ENCODE results near the gene INO80E. TPM values are rescaled to one million over a fixed set of nuclear protein-coding genes. Genes with fewer than 3 reads are reported as not detected.

INO80E gene
- total and polyA plus RNA-seq, 8 donors, result 3.5 to 319 (median 52.3) TPM

DNA sequence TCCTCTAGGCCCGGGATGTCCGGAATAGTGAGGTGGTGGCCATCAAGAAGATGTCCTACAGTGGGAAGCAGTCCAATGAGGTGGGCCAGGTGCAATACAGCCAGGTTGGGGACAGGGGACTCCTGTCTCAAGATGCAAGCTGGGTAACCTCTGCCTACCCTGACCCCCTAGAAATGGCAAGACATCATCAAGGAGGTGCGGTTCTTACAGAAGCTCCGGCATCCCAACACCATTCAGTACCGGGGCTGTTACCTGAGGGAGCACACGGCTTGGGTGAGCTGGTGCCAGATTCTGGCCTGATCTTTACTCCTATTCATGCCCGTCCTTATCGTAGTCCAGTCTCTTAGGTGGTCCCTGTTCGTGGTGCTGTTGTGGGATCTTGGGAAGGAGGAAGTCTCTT is 18.0 kb upstream of the INO80E start:
- Histone ChIP-seq H3K9me3 (no peaks in the 10 kb centered on the region), H3K36me3 (peaks cover 51 to 57% (median 56%) of the 10 kb centered on the region in 4 donors), H3K27ac (peak overlapping the region in 2 of 5 donors; percentile 90 to 94), H3K4me1 (peaks cover 25 to 48% (median 39%) of the 10 kb centered on the region in 4 donors), H3K4me3 (no peak overlapping the region), H3K27me3 (no peaks in the 10 kb centered on the region)
- no peak for TF ChIP-seq POLR2A (IDR thresholded peaks at IDR 0.05)
- TF ChIP-seq POLR2AphosphoS5 (IDR thresholded peaks at IDR 0.05), result no peak
- TF ChIP-seq, protein P1, sequence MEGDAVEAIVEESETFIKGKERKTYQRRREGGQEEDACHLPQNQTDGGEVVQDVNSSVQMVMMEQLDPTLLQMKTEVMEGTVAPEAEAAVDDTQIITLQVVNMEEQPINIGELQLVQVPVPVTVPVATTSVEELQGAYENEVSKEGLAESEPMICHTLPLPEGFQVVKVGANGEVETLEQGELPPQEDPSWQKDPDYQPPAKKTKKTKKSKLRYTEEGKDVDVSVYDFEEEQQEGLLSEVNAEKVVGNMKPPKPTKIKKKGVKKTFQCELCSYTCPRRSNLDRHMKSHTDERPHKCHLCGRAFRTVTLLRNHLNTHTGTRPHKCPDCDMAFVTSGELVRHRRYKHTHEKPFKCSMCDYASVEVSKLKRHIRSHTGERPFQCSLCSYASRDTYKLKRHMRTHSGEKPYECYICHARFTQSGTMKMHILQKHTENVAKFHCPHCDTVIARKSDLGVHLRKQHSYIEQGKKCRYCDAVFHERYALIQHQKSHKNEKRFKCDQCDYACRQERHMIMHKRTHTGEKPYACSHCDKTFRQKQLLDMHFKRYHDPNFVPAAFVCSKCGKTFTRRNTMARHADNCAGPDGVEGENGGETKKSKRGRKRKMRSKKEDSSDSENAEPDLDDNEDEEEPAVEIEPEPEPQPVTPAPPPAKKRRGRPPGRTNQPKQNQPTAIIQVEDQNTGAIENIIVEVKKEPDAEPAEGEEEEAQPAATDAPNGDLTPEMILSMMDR (IDR thresholded peaks at IDR 0.05), result no peak
- TF ChIP-seq EP300 (IDR thresholded peaks at IDR 0.05), result no peak
- intact Hi-C loops (cut with DNase I; ENCODE audit: low total_unique reads), result no loop called here
- no peak for DNase-seq
- 92 to 96% (median 94%) methylated on average over 9 of the region's 9 CpGs for WGBS, 5 donors

DNA sequence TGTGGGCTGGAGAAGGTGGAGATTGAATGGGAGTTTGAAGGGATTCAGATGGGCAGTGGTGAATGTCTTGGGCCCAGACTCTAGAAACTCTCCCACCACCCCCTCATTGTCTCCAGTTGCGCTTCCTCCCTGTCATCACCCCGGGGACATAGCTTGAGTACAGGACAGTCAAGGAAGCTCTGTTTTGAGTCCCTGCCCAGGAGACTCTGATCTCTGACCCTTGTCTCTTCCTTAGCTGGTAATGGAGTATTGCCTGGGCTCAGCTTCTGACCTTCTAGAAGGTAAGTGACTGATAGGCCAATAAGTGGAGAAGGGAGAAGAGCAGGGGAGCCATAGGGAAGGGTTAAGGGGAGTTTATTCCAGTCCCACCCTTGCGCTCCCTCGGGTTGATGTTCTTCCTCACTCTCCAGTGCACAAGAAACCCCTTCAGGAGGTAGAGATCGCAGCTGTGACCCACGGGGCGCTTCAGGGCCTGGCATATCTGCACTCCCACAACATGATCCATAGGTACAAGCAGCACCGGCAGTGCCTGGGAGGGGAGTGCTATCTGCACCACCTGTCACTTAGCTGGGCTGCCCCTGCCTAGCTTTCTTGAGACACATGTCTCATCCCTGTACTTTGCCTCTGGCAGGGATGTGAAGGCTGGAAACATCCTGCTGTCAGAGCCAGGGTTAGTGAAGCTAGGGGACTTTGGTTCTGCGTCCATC is 17.3 kb upstream of the INO80E start:
- WGBS, 5 donors, result 87 to 93% (median 93%) methylated on average over 9 of the region's 9 CpGs
- H3K27me3 ChIP-seq, result no peaks in the 10 kb centered on the region
- H3K9me3 ChIP-seq, result no peaks in the 10 kb centered on the region
- H3K4me1 ChIP-seq, result peaks cover 25 to 46% (median 36%) of the 10 kb centered on the region in 4 donors
- H3K36me3 ChIP-seq, result peaks cover 57 to 63% (median 62%) of the 10 kb centered on the region in 4 donors
- intact Hi-C loops (cut with DNase I; ENCODE audit: low total_unique reads), result no loop called here
- no peak overlapping the region for H3K27ac ChIP-seq
- no peak overlapping the region for H3K4me3 ChIP-seq
- TF ChIP-seq, protein P1 (IDR thresholded peaks at IDR 0.05), result no peak
- TF ChIP-seq POLR2AphosphoS5 (IDR thresholded peaks at IDR 0.05), result no peak
- no peak for DNase-seq

DNA sequence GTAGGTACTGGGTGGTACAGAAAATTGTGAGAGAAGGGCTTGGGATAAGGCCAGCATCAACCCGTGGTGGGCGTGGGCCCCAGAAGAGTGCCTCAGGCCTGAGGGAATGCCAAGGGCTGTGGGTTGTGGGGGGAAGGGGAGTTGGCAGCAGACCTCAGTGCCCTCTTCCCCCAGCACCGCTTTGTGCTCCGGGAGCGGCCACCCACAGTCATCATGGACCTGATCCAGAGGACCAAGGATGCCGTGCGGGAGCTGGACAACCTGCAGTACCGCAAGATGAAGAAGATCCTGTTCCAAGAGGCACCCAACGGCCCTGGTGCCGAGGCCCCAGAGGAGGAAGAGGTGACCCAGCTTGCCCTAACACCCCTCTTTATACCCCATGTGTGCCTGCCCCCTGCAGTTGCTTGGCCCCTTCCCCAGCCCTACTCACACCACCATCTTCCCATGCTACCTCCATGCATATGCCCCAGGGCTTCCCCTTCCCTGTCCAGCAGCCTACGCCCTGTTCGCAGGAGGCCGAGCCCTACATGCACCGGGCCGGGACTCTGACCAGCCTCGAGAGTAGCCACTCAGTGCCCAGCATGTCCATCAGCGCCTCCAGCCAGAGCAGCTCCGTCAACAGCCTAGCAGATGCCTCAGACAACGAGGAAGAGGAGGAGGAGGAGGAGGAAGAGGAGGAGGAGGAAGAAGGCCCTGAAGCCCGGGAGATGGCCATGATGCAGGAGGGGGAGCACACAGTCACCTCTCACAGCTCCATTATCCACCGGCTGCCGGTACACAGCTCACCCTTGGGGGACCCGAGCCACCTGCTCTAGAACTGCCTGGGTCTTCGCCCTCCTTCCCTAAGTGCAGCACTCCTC is 13.3 kb upstream of the INO80E start:
- peaks cover 96 to 100% (median 100%) of the 10 kb centered on the region in 4 donors for H3K36me3 ChIP-seq
- WGBS, 5 donors, result 82 to 90% (median 89%) methylated on average over 22 to 24 of the region's 24 CpGs

More for the DNA sequence above, 13.3 kb upstream of the INO80E start:
- H3K27ac ChIP-seq, result no peak overlapping the region
- intact Hi-C loops (cut with DNase I; ENCODE audit: low total_unique reads), result no loop called here
- no peaks in the 10 kb centered on the region for H3K27me3 ChIP-seq
- DNase-seq, result no peak
- H3K4me3 ChIP-seq, result no peak overlapping the region
- TF ChIP-seq, protein P1 (IDR thresholded peaks at IDR 0.05), result no peak
- TF ChIP-seq POLR2AphosphoS5 (IDR thresholded peaks at IDR 0.05) (no peak), POLR2A (IDR thresholded peaks at IDR 0.05) (no peak), EP300 (IDR thresholded peaks at IDR 0.05) (no peak)
- no peaks in the 10 kb centered on the region for H3K9me3 ChIP-seq
- H3K4me1 ChIP-seq, result peaks cover 0 to 11% (median 3%) of the 10 kb centered on the region in 4 donors

Data from stomach (tissue), 9 donors.